ENCODE data around the gene PRKCA. TPM values are rescaled to one million over a fixed set of nuclear protein-coding genes. Genes with fewer than 3 reads are reported as not detected.

Gene PRKCA
- total and polyA plus RNA-seq, 2 of the 13 experiments (the other 11 are each of a cell fraction or from before 2014, with no cell fraction given) = 18.5 to 21.5 TPM

DNA sequence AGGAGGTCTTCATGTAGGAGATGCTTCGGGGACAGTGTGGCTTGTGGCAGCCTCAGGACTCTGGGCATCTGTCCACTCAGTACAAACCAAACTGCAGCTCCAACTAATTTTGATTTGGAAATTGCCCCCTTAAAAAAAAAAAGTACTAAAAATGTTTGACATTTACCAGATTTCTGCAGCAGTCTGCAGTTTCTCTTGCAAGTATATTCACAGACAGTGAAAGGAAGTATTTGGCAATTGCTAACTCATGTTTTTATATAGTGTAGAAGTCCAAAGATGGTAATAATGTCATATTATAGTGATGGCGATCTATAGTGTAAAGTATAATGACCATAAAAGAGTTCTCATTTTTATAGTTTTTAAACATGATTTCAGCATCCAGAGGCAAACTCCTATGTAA is 218.6 kb downstream of the PRKCA start:
- Histone ChIP-seq H3K4me1 (ENCODE audit: insufficient read depth, low read length) (peaks cover 24% of the 10 kb centered on the region), H3K79me2 (ENCODE audit: insufficient read depth, low read length) (no peaks in the 10 kb centered on the region), H3K9me3 (ENCODE audit: low read length) (no peaks in the 10 kb centered on the region), H3K27me3 (ENCODE audit: control insufficient read depth in 1 of 2, insufficient read depth in 2 of 2, low read length in 2 of 2) (no peaks in the 10 kb centered on the region), H3K9ac (ENCODE audit: insufficient read depth, low read depth, low read length) (no peak overlapping the region), H2AFZ (ENCODE audit: low read length) (no peak overlapping the region), H3K36me3 (replicated peaks in 1 of 2; ENCODE audit: control insufficient read depth in 1 of 2, insufficient read depth in 2 of 2, low read length in 2 of 2) (peaks cover 0 to 3% of the 10 kb centered on the region in 2 experiments; a peak in 4 of 5 replicates), H3K27ac (ENCODE audit: extremely low read length, insufficient read depth, low read length) (no peak overlapping the region), H3K4me2 (ENCODE audit: low read depth, low read length) (no peak overlapping the region), H4K20me1 (ENCODE audit: insufficient read depth, low read length) (no peaks in the 10 kb centered on the region), H3K4me3 (replicated peaks in 1 of 3; ENCODE audit: insufficient read depth in 1 of 3, low read depth in 2 of 3, low read length in 3 of 3) (no peak overlapping the region)
- no TSS peak for BruUV-seq (replicated peaks)
- DNase-seq (ENCODE audit: low spot score) = no peak
- 57% methylated on average over 2 of the region's 2 CpGs for WGBS (ENCODE audit: low lambda C conversion rate)
- TF ChIP-seq, protein P1, sequence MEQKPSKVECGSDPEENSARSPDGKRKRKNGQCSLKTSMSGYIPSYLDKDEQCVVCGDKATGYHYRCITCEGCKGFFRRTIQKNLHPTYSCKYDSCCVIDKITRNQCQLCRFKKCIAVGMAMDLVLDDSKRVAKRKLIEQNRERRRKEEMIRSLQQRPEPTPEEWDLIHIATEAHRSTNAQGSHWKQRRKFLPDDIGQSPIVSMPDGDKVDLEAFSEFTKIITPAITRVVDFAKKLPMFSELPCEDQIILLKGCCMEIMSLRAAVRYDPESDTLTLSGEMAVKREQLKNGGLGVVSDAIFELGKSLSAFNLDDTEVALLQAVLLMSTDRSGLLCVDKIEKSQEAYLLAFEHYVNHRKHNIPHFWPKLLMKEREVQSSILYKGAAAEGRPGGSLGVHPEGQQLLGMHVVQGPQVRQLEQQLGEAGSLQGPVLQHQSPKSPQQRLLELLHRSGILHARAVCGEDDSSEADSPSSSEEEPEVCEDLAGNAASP (CRISPR knock-in tag; IDR thresholded peaks at IDR 0.05; ENCODE audit: borderline replicate concordance) = no peak
- no peak for TF ChIP-seq EEA1 (CRISPR knock-in tag; IDR thresholded peaks at IDR 0.05; ENCODE audit: borderline replicate concordance)
- TF ChIP-seq SOX6 (IDR thresholded peaks at IDR 0.05) = no peak
- TF ChIP-seq SOX6 (CRISPR knock-in tag; IDR thresholded peaks at IDR 0.05) = no peak
- intact Hi-C loops (cut with micrococcal nuclease; ENCODE audit: unreplicated experiment) (no loop called here), in situ Hi-C loops (cut with HindIII; ENCODE audit: extremely low pct_ligation_motif_present, low pct_unique_long_range_greater_than_20kb) (no loop called here)
- FAIRE-seq = no peak
- POLR2A ChIA-PET = no interaction called here
- CTCF ChIA-PET (ENCODE audit: low intra/inter-chr PET ratio, low total read pairs) = no interaction called here
- ATAC-seq = no peak

- peaks cover 0 to 3% of the 10 kb centered on the region in 2 experiments; a peak in 3 of 5 replicates for H3K36me3 ChIP-seq (replicated peaks in 1 of 2; ENCODE audit: control insufficient read depth in 1 of 2, insufficient read depth in 2 of 2, low read length in 2 of 2)
- H3K79me2 ChIP-seq (ENCODE audit: insufficient read depth, low read length) = peaks cover 3% of the 10 kb centered on the region
- ATAC-seq = no peak
- H3K27me3 ChIP-seq (ENCODE audit: control insufficient read depth in 1 of 2, insufficient read depth in 2 of 2, low read length in 2 of 2) = no peaks in the 10 kb centered on the region
- POLR2A ChIA-PET = no interaction called here
- H2AFZ ChIP-seq (ENCODE audit: low read length) = no peak overlapping the region
- H3K4me1 ChIP-seq (ENCODE audit: insufficient read depth, low read length) = peaks cover 18% of the 10 kb centered on the region
- no peak overlapping the region for H3K27ac ChIP-seq (ENCODE audit: extremely low read length, insufficient read depth, low read length)
- no TSS peak for BruUV-seq (replicated peaks)
- no peaks in the 10 kb centered on the region for H4K20me1 ChIP-seq (ENCODE audit: insufficient read depth, low read length)
- CTCF ChIA-PET (ENCODE audit: low intra/inter-chr PET ratio, low total read pairs) = no interaction called here
- H3K4me3 ChIP-seq (replicated peaks in 1 of 3; ENCODE audit: insufficient read depth in 1 of 3, low read depth in 2 of 3, low read length in 3 of 3) = no peak overlapping the region
- intact Hi-C loops (cut with micrococcal nuclease; ENCODE audit: unreplicated experiment) (no loop called here), in situ Hi-C loops (cut with HindIII; ENCODE audit: extremely low pct_ligation_motif_present, low pct_unique_long_range_greater_than_20kb) (no loop called here)
- no peak for FAIRE-seq
- no peak overlapping the region for H3K4me2 ChIP-seq (ENCODE audit: low read depth, low read length)
- 99% methylated on average over 3 of the region's 3 CpGs for WGBS (ENCODE audit: low lambda C conversion rate)
- no peaks in the 10 kb centered on the region for H3K9me3 ChIP-seq (ENCODE audit: low read length)
- DNase-seq (ENCODE audit: low spot score) = no peak
- no peak overlapping the region for H3K9ac ChIP-seq (ENCODE audit: insufficient read depth, low read depth, low read length)
- TF ChIP-seq MTA1 (CRISPR knock-in tag; IDR thresholded peaks at IDR 0.05; ENCODE audit: borderline replicate concordance) (no peak), ZBTB37 (CRISPR knock-in tag; IDR thresholded peaks at IDR 0.05) (no peak), MNT (IDR thresholded peaks at IDR 0.05) (no peak), ATRX (CRISPR knock-in tag; IDR thresholded peaks at IDR 0.05; ENCODE audit: borderline replicate concordance) (no peak), MAZ (IDR thresholded peaks at IDR 0.05; ENCODE audit: borderline replicate concordance, low read depth, low read length) (no peak), MAZ (CRISPR knock-in tag; IDR thresholded peaks at IDR 0.05; ENCODE audit: low read depth) (no peak)
- TF ChIP-seq, protein P2, sequence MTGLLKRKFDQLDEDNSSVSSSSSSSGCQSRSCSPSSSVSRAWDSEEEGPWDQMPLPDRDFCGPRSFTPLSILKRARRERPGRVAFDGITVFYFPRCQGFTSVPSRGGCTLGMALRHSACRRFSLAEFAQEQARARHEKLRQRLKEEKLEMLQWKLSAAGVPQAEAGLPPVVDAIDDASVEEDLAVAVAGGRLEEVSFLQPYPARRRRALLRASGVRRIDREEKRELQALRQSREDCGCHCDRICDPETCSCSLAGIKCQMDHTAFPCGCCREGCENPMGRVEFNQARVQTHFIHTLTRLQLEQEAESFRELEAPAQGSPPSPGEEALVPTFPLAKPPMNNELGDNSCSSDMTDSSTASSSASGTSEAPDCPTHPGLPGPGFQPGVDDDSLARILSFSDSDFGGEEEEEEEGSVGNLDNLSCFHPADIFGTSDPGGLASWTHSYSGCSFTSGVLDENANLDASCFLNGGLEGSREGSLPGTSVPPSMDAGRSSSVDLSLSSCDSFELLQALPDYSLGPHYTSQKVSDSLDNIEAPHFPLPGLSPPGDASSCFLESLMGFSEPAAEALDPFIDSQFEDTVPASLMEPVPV (CRISPR knock-in tag; IDR thresholded peaks at IDR 0.05) = no peak
These were observed 220.3 kb downstream of the PRKCA start for GRCh38 chr17:66522591-66523272.

All from HepG2 (cell line).